ENCODE measurements around the gene CTSL. TPM values are rescaled to one million over a fixed set of nuclear protein-coding genes. Genes with fewer than 3 reads are reported as not detected.
A peak's percentile ranks its signal among the peaks of the same experiment; 100 is the strongest.
"Not testable (repeated sequence)": the region's sequence is repeated elsewhere in the genome, so short reads cannot be mapped to it uniquely, and the experiment has no call there.

CTSL gene
- total RNA-seq, 1 experiment from 2014 or later, result 32.2 TPM

DNA sequence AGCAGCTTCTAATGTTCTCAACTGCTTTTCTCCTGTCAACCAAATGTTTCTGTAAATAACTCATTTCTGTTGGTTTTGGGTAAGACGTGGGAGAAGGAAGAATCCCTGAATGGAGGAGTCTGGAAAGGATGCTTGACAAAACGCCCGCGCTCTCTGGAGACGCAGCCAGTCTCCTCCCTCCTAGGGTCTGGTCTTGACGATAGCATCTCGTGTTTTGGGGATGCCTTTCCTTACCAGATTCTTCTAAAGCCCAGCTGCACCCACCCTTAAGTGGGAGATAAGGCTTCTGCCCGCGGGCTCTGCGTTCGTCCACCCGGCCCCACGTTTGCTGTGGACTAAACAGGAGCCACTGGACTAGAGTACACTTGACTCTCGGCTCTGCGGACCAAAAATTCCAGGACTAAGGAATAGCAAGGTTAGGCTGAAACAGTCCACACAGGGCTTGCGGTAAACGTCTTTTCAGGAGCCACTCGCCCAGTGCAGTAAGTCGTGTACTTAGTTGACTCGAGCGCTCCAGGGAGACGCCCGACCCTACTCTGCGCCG, 491 bp upstream of the CTSL start:
- Histone ChIP-seq H3K36me3 (no peaks in the 10 kb centered on the region), H3K4me3 (peak overlapping the region; percentile 60), H3K4me1 (no peaks in the 10 kb centered on the region), H3K27me3 (no peaks in the 10 kb centered on the region), H3K9me3 (replicated peaks) (no peaks in the 10 kb centered on the region), H3K27ac (no peak overlapping the region)
- no peak for DNase-seq

DNA sequence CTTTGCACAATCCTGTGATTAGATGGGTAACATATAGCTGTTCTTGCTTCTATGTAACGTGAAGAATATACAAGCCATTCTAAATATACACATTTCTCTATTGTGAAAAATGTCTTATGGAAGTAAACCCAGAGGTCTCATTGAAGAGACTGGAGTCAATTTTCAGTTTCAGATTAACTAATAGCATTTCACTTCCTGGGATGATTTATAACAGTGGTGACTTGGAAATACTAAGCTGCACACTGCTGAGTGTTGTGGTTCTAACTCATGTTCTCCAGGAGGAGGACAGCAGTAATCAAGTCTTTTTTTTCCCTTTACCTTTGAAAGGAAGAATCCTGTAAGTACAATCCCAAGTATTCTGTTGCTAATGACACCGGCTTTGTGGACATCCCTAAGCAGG, 3.3 kb downstream of the CTSL start:
- Histone ChIP-seq H3K27ac (no peak overlapping the region), H3K36me3 (0 out of 2 replicates have a peak, but pooled peaks cover 4% of the 10 kb centered on the region), H3K9me3 (replicated peaks) (no peaks in the 10 kb centered on the region), H3K4me1 (no peaks in the 10 kb centered on the region), H3K4me3 (no peak overlapping the region), H3K27me3 (no peaks in the 10 kb centered on the region)
- DNase-seq, result no peak

DNA sequence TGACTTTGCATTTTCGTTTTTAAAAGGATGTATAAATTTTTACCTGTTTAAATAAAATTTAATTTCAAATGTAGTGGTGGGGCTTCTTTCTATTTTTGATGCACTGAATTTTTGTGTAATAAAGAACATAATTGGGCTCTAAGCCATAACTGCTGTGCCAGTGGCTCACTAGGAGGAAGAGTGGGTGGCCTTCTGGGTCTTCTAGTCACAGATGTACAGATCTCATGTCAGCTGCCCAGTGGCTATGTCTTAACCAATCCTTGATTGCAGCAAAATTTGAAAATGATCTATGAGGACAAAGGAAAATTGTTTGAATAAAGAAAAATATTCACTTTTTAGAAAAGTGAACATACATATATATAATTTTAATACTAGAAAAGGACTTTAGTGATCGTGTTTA, 5.4 kb downstream of the CTSL start:
- DNase-seq, result no peak
- H3K36me3 ChIP-seq, result 0 out of 2 replicates have a peak, but pooled peaks cover 4% of the 10 kb centered on the region
- H3K9me3 ChIP-seq (replicated peaks), result no peaks in the 10 kb centered on the region
- no peak overlapping the region for H3K27ac ChIP-seq
- H3K4me3 ChIP-seq, result no peak overlapping the region
- H3K4me1 ChIP-seq, result no peaks in the 10 kb centered on the region
- no peaks in the 10 kb centered on the region for H3K27me3 ChIP-seq

DNA sequence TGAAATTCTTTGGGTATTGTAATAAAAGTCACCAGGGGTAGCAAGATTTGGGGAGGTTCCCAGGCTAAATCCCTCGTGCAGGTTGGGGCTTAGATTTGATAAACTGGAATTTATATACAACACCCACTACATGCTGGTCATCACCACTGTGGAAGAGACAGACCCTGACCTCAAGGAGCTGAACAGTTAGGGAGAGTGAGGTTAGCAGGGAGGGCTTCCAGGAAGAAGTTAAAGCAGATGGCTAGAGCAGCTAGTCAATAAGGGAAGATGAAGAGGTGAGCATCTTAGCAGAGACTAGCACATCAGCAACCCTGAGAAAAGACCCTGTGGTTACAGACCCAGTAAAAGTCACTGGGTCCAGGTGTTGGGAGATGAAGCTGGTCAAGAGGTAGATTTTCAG, 6.4 kb downstream of the CTSL start:
- DNase-seq, result no peak
- H3K27me3 ChIP-seq, result no peaks in the 10 kb centered on the region
- H3K36me3 ChIP-seq, result 0 out of 2 replicates have a peak, but pooled peaks cover 4% of the 10 kb centered on the region
- H3K4me1 ChIP-seq, result no peaks in the 10 kb centered on the region
- H3K4me3 ChIP-seq, result no peak overlapping the region
- H3K9me3 ChIP-seq (replicated peaks), result no peaks in the 10 kb centered on the region
- H3K27ac ChIP-seq, result no peak overlapping the region

DNA sequence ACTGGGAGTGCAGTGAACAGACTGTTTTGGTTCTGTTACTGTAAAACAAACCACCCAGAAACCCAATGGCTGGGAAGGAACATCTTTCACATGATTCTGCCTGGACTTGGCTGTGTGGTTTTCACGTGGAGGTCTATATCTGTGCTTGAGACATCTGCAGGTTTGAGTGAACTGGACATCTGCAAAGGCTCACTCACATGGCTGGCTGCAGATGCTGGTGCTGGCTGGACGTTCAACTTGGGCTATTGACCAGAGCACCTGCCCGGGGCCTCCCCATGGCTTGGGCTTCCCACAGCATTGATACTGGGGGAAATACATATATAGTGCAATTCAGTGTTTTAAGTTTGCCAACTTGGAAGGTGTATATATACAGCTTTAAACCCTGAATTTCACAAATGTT, 6.8 kb downstream of the CTSL start:
- Histone ChIP-seq H3K36me3 (0 out of 2 replicates have a peak, but pooled peaks cover 4% of the 10 kb centered on the region), H3K27me3 (no peaks in the 10 kb centered on the region), H3K4me3 (no peak overlapping the region), H3K9me3 (replicated peaks) (no peaks in the 10 kb centered on the region), H3K27ac (no peak overlapping the region), H3K4me1 (no peaks in the 10 kb centered on the region)
- no peak for DNase-seq

DNA sequence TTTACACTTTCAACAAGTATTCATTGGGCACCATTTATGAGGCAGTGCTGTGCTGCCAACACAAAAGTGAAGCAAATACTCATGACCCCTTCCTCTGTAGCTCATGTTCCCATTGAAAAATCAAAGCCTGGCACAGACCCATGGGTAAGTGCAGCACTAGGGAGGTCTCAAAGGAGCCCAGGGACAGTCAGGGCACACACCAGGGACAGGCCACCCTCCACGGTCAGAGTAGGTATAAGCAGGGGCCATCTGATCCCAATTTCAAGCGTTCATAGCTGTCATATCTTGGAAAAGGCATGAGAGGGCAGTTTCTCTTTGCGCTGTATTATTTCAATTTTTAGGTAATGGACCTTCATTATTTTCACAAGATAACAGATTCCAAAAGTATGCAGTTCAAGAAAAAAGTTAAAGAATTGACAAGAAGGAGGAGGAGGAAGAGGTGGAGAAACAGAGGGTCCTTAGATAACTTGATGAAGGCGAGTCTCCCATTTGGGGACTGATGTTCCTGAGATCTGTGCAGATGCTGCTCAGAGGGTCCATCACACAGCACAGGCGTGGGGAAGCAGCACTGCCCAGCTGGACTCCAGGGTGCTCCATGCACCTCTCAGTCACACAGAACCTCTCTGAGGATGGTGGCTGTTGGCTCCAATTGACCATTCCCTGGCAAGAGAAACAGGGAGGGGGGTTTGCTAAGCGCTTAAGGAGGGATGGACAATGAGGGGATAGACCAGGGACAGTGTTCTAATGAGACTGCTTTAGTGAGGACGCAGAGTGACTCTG, 7.5 kb downstream of the CTSL start:
- H3K4me1 ChIP-seq, result no peaks in the 10 kb centered on the region
- no peak overlapping the region for H3K4me3 ChIP-seq
- H3K27me3 ChIP-seq, result no peaks in the 10 kb centered on the region
- DNase-seq, result no peak
- no peak overlapping the region for H3K27ac ChIP-seq
- H3K36me3 ChIP-seq, result 0 out of 2 replicates have a peak, but pooled peaks cover 4% of the 10 kb centered on the region
- no peaks in the 10 kb centered on the region for H3K9me3 ChIP-seq (replicated peaks)

DNA sequence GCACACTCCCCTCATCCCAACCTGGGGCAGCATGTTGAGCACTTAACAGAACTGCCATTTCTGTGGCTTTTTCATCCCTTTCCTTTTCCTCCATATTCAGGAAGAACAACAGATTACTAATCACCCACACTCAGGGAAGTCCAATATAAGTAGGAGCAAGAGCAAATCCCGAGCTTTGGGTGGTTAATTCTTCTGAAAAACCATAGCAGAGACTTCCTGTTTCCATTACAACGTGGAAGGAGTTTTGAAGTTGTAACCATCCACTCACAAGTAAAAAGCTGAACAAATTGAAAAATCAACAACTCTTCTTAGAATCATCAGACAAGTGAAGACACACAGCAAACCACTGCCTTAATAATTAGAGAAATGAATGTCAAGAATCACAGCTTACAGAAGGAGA, 8.2 kb downstream of the CTSL start:
- H3K27me3 ChIP-seq, result no peaks in the 10 kb centered on the region
- no peak overlapping the region for H3K4me3 ChIP-seq
- H3K27ac ChIP-seq, result no peak overlapping the region
- 0 out of 2 replicates have a peak, but pooled peaks cover 4% of the 10 kb centered on the region for H3K36me3 ChIP-seq
- H3K4me1 ChIP-seq, result no peaks in the 10 kb centered on the region
- H3K9me3 ChIP-seq (replicated peaks), result no peaks in the 10 kb centered on the region
- DNase-seq, result no peak

DNA sequence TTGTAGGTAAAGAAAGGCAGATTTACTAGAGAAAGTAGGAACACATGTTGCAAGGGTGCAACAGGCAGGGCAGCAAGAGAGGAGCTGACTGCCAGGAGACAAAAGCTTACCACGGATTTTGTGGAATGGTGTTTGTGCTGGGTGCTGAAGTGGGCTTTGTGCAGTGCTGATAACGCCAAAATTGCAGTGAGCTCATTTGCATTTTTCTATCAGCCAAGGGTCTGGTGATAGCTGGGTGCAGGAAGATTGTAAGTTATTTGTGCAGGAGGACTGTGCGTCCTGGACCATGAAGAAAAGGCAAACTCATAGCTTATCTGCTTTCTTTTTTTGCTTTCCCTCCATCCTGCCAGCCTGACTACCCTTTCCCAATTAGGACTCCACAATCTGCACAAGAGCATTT, 13.6 kb downstream of the CTSL start:
- H3K27me3 ChIP-seq, result no peaks in the 10 kb centered on the region
- DNase-seq, result no peak
- peaks cover 16% of the 10 kb centered on the region; the same call in 1 of the 2 replicates for H3K9me3 ChIP-seq (replicated peaks)

DNA sequence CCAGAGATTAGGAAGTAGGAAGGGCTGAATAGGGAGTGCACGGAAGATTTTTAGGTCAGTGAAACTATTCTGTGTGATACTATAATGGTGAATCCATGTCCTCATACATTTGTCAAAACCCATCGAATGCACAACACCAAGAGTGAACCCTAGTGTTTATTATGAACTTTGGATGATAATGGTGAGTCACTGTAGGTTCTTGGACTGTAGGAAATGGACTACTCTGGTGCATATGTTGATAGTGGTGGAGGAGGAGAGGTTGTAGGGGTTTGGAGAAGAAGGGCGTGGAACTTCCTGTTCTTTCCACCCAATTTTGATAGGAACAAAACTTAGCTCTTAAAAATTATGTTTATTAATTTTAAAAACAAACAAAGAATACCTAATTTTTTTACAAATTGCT, 14.3 kb downstream of the CTSL start:
- Histone ChIP-seq H3K27ac (no peak overlapping the region), H3K27me3 (no peaks in the 10 kb centered on the region), H3K4me1 (no peaks in the 10 kb centered on the region), H3K4me3 (no peak overlapping the region), H3K36me3 (no peaks in the 10 kb centered on the region), H3K9me3 (replicated peaks) (peaks cover 16% of the 10 kb centered on the region)
- no peak for DNase-seq

More for the DNA sequence above, 13.6 kb downstream of the CTSL start:
- H3K27ac ChIP-seq, result no peak overlapping the region
- H3K4me1 ChIP-seq, result no peaks in the 10 kb centered on the region
- no peaks in the 10 kb centered on the region for H3K36me3 ChIP-seq
- no peak overlapping the region for H3K4me3 ChIP-seq

DNA sequence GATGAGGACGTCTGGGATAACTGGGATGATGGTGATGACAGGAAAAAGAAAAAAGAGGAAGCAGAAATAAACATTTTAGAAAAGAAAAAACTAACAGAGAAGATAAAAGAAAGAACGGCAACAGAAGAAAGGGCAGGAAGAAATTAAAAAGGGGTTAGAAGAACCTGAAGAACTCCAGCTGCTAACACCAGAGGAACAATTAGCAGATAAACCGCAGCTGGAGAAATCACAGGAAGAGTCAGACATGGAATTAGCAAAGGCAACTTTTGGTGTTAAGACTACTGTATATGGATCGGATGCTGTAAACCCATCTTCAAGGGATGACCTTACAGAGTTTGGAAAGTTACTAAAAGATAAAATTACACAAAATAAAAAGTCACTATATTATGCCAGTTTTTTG, 15.4 kb downstream of the CTSL start:
- no peak overlapping the region for H3K27ac ChIP-seq
- no peaks in the 10 kb centered on the region for H3K4me1 ChIP-seq
- H3K27me3 ChIP-seq, result no peaks in the 10 kb centered on the region
- DNase-seq, result no peak
- peaks cover 19% of the 10 kb centered on the region for H3K9me3 ChIP-seq (replicated peaks)
- H3K36me3 ChIP-seq, result no peaks in the 10 kb centered on the region
- H3K4me3 ChIP-seq, result no peak overlapping the region

DNA sequence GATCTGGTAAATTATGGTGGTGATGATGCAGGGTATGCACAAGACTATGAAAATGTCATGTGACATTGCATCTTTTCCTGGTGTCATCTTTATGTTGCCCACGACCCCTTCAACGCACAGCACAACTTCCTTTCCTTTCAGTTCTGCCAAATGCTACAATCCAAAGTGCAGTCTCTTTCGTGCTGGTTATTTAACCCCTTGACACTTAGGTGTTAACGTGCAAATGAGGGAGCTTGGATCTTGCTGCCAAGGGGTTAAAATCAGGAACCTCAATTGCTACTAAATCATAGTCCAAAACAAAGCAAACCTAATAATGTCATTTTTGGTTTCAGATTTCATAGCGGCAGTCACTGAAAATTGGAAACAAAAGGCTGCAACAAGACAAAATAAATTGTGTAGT, 16.0 kb downstream of the CTSL start:
- Histone ChIP-seq H3K36me3 (no peaks in the 10 kb centered on the region), H3K9me3 (replicated peaks) (peaks cover 19% of the 10 kb centered on the region), H3K4me3 (no peak overlapping the region), H3K27ac (no peak overlapping the region), H3K27me3 (no peaks in the 10 kb centered on the region), H3K4me1 (no peaks in the 10 kb centered on the region)
- DNase-seq, result no peak

DNA sequence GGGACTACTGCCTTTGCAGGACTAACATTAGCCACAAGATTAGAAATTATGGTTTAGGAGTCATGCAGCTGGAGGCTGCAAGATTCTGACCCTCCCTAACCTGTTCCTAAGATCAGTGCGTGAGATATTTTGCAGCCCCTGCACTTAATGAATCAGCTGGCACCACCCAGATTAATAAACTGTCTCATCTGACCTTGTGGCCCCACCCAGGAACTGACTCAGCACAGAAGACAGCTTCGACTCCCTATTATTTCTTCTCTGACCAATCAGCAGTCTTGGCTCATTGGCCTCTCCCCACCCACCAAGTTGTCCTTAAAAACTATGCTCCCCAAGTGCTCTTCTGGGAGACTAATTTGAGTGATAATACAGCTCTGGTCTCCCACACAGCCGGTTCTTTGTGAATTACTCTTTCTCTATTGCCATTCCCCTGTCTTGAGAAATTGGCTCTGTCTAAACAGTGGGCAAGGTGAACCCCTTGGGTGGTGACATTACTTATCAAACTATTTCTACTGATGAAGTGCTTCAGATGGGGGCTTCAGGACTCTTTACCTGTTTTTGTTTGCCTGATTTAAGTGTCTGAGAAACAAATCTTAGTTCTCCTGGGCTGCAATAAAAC, 17.0 kb downstream of the CTSL start:
- no peak for DNase-seq

DNA sequence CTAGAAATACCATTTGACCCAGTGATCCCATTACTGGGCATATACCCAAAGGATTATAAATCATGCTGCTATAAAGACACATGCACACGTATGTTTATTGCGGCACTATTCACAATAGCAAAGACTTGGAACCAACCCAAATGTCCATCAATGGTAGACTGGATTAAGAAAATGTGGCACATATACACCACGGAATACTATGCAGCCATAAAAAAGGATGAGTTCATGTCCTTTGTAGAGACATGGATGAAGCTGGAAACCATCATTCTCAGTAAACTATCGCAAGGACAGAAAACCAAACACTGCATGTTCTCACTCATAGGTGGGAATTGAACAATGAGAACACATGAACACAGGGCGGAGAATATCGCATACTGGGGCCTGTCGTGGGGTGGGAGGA, 18.3 kb downstream of the CTSL start:
- H3K9me3 ChIP-seq (replicated peaks), result peaks cover 19% of the 10 kb centered on the region
- not testable (repeated sequence) for H3K36me3 ChIP-seq

More for the DNA sequence above, 17.0 kb downstream of the CTSL start:
- H3K4me3 ChIP-seq, result no peak overlapping the region
- H3K4me1 ChIP-seq, result no peaks in the 10 kb centered on the region
- H3K27ac ChIP-seq, result no peak overlapping the region
- H3K27me3 ChIP-seq, result no peaks in the 10 kb centered on the region
- H3K36me3 ChIP-seq, result no peaks in the 10 kb centered on the region
- H3K9me3 ChIP-seq (replicated peaks), result peaks cover 19% of the 10 kb centered on the region

DNA sequence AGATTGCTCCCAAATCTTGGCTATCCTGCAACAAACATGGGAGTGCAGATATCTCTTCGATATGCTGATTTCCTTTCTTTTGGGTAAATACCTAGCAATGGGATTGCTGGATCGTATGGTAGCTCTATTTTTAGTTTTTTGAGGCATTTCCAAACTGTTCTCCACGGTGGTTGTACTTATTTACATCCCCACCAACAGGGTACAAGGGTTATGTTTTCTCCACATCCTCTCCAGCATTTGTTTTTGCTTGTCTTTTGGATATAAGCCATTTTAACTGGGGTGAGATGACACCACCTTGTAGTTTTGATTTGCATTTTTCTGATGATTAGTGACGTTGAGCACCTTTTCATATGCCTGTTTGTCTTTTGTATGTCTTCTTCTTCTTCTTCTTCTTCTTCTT, 20.3 kb downstream of the CTSL start:
- Histone ChIP-seq H3K27me3 (no peaks in the 10 kb centered on the region), H3K4me3 (no peak overlapping the region), H3K9me3 (replicated peaks) (peaks cover 19% of the 10 kb centered on the region), H3K36me3 (no peaks in the 10 kb centered on the region), H3K27ac (no peak overlapping the region), H3K4me1 (no peaks in the 10 kb centered on the region)
- no peak for DNase-seq

More for the DNA sequence above, 18.3 kb downstream of the CTSL start:
- DNase-seq, H3K27ac ChIP-seq, H3K4me1 ChIP-seq, H3K27me3 ChIP-seq, H3K4me3 ChIP-seq: not testable (repeated sequence)

DNA sequence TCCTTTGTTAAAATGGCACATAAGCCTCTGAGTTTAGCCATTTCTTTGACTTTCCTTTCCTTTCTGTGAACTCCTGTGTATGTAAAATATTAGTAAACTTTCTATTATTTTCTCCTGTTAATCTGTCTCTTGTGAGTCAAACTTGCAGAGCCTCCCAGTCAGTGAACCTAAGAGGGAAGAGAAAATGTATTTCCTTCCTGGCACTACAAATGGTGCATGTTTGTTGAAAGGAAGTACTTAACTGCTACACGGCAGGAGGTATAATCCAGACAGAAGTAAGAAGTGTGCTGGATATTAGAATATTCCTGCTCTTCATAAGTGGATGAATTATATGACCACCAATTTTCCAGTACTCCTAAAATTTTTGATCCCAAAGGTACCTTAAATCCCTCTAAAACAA, 23.0 kb downstream of the CTSL start:
- H3K4me3 ChIP-seq, result no peak overlapping the region
- no peak for DNase-seq
- no peaks in the 10 kb centered on the region for H3K36me3 ChIP-seq
- H3K9me3 ChIP-seq (replicated peaks), result peaks cover 7% of the 10 kb centered on the region
- no peak overlapping the region for H3K27ac ChIP-seq
- no peaks in the 10 kb centered on the region for H3K4me1 ChIP-seq
- H3K27me3 ChIP-seq, result no peaks in the 10 kb centered on the region
